SK-MEL-5 (cell line): ENCODE results near the gene PTPRG. TPM values are rescaled to one million over a fixed set of nuclear protein-coding genes. Genes with fewer than 3 reads are reported as not detected.
A peak's percentile ranks its signal among the peaks of the same experiment; 100 is the strongest.

Experiments
- DNase-seq: peaks from one replicate; pipeline ENCODE4 v3.0.0-alpha.2; 2016; ENCODE audit warnings: low read depth, low spot score
- in situ Hi-C: cut with HindIII; loops from 2 replicates; pipeline ENCODE4 v1.10.0; 2016; ENCODE audit warnings: low sequenced_read_pairs, high pct_unique_total_duplicates, low pct_unique_long_range_greater_than_20kb
- total RNA-seq: library from RNA; depleted of rRNA; stranded (reverse); fragments of >200 nt; shearing (Covaris generic); gene quantifications from 2 replicates; pipeline ENCODE4 v1.2.3, GENCODE V29; 2014

Gene PTPRG
- total RNA-seq, 1 experiment from 2014 or later, result 35.3 TPM

- in situ Hi-C loops, result no loop called here
These were observed 325.8 kb downstream of the PTPRG start for GRCh38 chr3:61887206-61887605.

GRCh38 chr3:61889259-61889658 is 327.9 kb downstream of the PTPRG start:
- no peak for DNase-seq
- in situ Hi-C loops, result no loop called here

More at GRCh38 chr3:61887206-61887605, 325.8 kb downstream of the PTPRG start:
- DNase-seq, result no peak

GRCh38 chr3:61890167-61890566 is 328.8 kb downstream of the PTPRG start:
- in situ Hi-C loops, result no loop called here
- DNase-seq, result no peak

DNA sequence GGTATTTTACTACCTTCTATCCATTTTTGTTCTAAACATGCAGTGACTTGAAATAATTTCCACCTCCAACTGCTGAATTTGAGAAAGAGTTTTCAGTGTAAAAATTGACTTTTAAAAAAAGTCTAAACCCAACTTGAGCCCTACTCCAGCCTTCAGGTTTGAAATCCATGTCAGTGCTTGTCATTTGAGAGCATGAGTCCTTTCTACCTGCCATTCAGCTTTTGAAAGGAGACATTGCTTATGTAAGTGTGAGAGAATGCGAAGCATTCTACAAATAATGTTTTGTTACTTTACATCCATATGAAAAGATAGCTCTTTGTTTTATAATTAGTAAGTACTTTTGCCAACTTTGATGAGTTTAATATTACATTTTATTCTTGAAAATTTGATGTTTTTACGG is 329.2 kb downstream of the PTPRG start:
- in situ Hi-C loops, result no loop called here
- no peak for DNase-seq

DNA sequence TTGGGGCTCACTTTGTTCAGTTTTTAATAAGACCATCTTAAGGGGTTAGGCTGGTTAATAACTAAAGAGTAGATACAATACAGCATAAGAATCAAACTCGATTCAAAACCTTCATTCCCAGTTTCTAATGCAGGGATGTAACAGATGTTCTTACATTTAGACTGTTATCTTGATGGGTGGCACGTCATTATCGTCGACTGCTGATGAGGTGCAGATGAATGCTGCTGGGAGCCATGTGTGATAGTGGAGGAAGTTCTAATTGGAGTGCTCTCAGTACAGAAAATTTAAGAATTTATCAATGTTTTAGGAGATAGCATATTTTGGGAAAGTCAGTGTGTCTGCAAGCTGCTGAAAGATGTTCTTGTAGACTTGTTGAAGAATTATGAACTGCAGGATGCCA is 331.5 kb downstream of the PTPRG start:
- DNase-seq, result no peak
- in situ Hi-C loops, result no loop called here

DNA sequence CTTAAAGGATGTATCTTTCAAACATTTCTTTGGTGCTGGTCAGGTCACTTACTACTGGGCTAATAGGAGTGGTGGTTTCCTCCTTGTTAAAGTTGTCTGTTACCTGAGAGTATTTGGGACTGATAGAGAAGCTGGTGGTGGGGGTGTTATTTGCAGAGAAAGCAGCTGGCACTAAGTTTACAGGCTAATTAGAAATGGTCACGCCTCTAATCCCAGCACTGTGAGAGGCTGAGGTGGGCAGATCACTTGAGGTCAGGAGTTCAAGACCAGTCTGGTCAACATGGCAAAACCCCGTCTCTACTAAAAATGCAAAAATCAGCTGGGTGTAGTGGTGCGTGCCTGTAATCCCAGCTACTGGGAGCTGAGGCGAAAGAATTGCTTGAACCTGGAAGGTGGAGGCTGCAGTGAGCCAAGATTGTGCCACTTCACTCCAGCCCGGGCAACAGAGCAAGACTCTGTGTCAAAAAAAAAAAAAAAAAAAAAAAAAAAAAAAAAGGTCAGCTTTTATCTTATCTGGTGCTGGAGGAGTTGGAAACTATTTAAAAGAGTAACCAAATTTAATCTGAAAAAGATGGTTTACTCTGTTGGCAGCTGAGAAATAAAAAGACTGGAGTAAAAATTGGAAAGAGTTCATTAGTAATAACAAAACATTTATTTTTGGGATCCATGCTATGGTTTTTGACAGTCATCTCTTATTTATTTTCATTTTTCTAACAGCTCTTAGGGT is 332.6 kb downstream of the PTPRG start:
- in situ Hi-C loops, result no loop called here
- DNase-seq, result no peak

DNA sequence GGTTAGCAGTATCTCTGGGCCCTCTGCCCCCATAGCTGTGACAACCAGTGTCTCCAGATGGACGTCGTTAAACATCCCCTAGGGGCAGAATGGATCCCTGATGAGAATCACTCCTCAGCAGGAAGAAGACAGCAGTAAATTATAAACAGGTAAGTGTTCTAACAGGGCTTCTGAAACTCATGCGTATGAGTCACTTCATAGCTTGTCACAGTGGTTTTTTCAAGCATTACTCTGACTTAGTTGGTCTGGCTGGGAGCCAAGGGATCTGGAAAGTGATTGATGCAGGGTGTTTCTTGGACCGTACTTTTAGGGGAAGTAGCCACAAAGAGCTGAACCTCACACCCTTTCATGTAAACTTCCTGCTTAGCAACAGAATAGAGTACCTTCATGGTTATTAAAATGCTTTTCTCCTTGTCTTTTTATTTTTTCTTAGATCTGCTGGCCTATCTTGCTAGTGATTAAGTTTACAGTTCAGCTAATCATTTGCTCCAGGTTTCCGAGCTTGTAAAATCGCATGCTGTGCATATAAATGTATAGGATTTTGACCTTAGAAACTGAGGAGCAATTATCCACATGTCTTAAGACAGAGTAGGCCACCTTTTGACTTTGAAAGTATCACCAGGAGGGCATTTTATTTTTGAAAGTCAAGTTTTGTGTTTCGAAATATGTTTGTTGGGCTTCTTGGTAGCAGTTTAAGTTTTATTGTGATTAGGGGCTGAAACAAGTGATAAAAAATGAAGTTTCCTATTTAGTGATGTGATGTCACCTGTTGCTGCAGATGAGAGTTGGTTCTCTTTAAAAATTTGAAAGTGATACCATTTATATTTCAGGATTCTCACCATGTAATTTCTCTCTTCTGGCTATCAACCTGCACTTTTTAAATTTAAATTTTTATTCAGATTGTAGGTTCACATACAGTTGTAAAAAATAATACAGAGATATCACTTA is 333.9 kb downstream of the PTPRG start:
- in situ Hi-C loops, result no loop called here

DNA sequence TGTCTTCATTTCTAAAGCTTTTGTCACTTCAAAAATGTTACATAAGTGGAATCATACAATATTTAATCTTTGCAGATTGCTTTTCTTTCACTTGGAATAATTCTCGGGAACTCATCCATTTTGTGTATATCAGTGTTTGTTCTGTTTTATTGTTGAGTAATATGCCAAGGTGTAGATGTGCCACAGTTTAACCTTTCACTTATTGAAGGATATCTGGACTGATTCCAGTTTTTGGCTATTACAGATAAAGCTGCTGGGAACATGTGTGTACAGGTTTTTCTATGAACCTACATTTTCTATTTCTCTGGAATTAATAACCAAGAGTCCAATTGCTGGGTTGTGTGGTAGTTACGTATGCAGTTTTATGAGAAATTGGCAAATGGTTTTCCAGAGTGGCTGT is 334.9 kb downstream of the PTPRG start:
- DNase-seq, result no peak

More for the DNA sequence above, 333.9 kb downstream of the PTPRG start:
- peak; percentile 87 for DNase-seq

GRCh38 chr3:61897848-61898247 is 336.5 kb downstream of the PTPRG start:
- in situ Hi-C loops, result no loop called here
- DNase-seq, result no peak

More for the DNA sequence above, 334.9 kb downstream of the PTPRG start:
- in situ Hi-C loops, result no loop called here

DNA sequence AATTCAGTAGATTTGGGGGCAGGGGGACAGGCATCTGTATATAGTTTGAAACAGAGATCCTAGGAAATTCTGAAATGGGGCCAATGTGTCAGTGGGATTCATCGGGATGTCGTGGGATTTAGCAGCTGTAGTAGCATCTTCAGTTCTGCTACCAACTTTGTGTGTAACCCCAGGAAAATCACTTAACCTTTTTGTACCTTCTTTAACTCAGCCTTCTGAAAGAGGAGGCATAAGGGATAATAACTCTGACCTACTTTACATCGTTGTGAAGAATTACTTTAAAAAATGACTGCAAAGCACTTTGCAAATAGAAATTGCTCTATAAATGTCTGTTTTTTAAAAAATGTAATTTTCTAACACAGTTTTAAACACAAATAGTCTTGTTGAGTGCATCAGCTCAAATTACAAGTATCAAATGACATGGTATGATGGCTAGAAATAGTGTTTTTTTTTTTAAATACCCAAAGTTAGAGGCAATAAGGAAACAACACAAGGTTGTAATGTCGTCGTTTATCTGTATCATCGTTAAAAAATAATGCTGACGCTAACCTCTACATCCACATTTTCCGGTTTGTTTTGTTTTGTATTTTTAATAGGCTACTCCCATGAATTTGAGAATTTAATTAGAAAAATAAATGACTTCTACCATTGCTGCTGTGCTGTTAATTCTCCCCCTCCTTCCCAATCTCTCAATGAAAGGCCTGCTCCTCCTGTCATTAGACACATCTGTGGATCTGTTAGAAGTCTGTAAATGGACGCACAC is 338.5 kb downstream of the PTPRG start:
- DNase-seq, result no peak
- in situ Hi-C loops, result no loop called here

- DNase-seq, result no peak
- in situ Hi-C loops, result no loop called here
These were observed 340.1 kb downstream of the PTPRG start for GRCh38 chr3:61901496-61901895.

GRCh38 chr3:61901986-61902385 is 340.6 kb downstream of the PTPRG start:
- in situ Hi-C loops, result no loop called here
- no peak for DNase-seq

- DNase-seq, result no peak
- in situ Hi-C loops, result no loop called here
These were observed 341.7 kb downstream of the PTPRG start for GRCh38 chr3:61903074-61903473.

GRCh38 chr3:61903931-61904657 is 342.7 kb downstream of the PTPRG start:
- DNase-seq, result no peak

GRCh38 chr3:61907210-61907795 is 345.9 kb downstream of the PTPRG start:
- in situ Hi-C loops, result no loop called here
- no peak for DNase-seq

More at GRCh38 chr3:61903931-61904657, 342.7 kb downstream of the PTPRG start:
- in situ Hi-C loops, result no loop called here

- in situ Hi-C loops, result no loop called here
- DNase-seq, result no peak
These were observed 347.0 kb downstream of the PTPRG start for GRCh38 chr3:61908382-61908781.

DNA sequence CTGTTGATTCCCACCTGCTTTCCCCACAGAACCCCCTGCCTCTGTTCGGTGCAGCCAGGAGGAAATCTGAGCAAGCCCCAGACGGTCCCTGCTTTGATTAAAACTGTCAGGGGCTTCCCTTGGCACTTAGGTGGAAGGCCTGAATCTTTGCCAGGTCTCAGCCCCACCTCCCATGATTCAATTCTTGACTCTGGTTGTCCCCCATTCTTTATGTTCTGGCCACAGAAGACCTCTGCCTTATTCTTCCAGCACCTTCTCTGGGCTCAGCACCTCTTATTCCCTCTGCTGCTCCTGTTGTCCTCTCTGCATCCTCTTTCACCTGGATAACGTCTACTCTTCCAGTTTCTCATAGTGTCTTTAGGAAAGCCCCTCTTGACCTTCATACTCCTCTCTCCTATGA is 349.4 kb downstream of the PTPRG start:
- no peak for DNase-seq
- in situ Hi-C loops, result no loop called here
